GF-D8 (cell line): Measurements from ENCODE around the gene FTCD.
"Not testable (repeated sequence)": the region's sequence is repeated elsewhere in the genome, so short reads cannot be mapped to it uniquely, and the experiment has no call there.

Experiments used
- DNase-seq: peaks from one replicate; lab custom pipeline; 2025; lab: John Stamatoyannopoulos, UW

The FTCD gene

DNA sequence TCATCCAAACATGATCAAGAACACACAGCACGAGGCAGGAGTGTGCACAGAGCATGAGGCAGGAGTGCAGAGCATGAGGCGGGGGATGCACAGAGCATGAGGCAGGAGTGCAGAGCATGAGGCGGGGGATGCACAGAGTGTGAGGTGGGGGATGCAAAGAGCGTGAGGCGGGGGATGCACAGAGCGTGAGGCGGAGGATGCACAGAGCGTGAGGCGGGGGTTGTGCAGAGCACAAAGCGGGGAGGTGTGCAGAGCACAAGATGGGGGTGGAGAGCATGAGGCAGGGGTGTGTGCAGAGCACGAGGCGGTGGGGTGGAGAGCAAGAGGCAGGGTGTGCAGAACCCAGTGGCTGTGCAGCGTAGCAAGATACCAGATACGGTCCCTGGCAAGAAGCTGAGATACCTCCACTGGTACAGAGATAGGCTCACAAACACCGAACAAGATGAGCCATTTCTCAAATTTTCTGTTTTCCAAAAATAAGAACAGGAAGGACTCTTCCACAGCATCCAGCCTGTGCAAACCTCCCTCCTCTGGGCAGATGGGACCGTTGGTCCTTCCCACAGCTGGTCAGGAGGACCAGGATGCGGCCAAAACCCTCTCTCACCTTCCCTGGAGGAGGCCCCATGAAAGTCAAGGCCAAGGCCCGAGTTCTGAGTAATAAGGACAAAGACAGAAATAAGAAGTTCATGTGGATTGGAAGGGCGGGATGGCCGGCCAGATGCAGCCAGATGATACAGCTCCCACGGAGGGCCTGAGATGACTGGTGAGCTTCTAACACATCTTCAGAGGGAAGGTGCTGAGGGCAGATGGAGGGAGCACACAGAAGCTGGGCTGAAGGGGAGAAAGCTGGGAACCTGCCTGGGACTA lies 16.9 kb upstream of the FTCD start:
- DNase-seq, result no peak

DNA sequence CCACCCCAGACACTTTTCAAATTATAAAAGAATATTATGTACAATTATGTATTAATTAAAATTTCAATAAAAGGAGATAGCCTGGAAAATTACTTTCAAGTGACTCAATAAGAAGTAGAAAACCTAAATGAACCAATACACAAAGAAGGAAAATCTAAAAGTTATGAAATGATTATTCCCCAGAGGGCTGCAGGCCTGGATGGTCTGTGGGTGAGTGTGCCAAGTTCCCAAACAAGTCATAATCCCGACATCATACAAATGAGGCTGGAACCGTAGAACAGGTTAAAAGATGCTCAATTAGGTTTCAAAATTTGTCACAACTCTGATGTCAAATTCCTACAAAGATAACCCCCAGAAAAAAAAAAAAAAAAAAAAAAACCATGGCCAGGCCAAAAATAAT lies 16.2 kb upstream of the FTCD start:
- DNase-seq, result no peak

DNA sequence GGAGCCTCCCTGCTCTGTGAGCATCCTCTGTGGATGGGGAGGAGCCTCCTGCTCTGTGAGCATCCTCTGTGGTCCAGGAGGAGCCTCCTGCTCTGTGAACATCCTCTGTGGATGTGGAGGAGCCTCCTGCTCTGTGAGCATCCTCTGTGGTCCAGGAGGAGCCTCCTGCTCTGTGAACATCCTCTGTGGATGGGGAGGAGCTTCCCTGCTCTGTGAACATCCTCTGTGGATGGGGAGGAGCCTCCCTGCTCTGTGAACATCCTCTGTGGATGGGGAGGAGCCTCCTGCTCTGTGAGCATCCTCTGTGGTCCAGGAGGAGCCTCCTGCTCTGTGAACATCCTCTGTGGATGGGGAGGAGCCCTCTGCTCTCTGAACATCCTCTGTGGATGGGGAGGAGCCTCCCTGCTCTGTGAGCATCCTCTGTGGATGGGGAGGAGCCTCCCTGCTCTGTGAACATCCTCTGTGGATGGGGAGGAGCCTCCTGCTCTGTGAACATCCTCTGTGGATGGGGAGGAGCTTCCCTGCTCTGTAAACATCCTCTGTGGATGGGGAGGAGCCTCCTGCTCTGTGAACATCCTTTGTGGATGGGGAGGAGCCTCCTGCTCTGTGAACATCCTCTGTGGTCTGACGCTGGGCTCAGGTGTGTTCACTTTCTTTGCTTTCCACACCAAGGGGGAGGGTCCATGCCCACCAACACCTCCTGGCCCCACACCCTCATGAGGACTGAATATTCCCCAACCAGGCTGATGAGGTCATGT lies 15.2 kb upstream of the FTCD start:
- DNase-seq, result not testable (repeated sequence)

DNA sequence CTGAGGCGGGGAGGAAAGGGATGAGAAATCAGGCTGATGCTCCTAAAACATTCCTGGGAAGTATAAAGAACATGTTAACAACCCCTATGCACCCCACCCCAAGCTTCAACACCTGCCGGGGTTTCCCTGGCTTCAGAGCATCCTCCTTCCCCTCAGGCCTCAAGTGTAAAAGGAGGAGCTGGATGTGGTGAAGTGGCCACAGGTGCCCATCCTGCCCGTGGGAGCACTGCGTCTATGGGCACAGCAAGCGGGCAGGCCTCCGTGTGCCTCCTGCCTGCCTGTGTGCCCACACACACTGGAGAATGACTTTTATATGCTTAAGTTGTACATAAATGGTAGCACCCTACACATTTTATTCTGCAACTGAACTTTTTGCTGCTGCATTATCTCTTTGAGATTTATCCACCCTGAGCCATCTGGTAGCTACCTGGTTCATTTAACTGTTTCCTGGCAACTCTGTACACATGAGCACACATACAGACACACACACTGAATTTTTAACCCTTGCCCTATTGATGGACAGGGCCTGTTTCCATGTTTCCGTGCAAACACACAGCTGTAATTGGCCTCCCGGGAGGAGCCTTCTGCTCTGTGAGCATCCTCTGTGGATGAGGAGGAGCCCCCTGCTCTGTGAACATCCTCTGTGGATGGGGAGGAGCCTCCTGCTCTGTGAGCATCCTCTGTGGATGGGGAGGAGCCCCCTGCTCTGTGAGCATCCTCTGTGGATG lies 13.4 kb upstream of the FTCD start:
- DNase-seq, result no peak

DNA sequence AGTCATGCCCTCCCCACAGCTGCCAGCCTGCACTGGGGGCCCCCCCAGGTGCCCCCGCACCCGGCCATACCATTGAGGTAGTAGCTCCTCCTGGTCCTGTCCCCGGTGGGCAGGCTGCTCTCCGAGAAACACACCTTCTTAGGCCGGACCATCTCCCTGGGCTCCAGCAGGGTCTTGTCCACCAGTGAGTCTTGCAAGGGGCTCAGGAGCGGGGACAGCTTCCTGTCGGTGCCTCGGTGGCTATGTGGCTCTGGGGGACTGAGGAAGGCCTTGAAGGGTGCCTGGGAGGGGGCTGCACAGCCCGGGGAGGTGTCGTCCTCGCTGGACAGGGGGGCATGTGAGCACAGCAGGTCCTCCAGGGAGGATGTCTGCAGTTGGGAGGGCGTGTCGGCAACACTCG lies 12.9 kb upstream of the FTCD start:
- DNase-seq, result no peak

DNA sequence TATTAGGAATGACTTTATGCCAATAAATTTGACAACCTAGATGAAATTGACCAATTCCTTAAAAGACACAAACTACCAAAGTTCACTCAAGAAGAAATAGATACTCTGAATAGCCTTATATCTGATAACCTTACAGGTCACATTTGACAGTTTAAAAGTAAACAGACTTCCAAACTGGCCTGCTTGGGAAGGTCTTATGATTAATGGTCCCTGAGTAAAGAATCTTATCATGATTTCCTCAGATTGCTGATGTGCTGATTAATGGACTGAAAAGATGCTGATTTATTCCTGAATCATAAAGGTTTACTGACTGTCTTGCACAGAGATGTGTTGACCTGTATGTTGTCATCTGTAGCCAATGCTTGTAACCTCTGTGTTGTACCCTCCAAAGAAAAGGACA lies 9.7 kb upstream of the FTCD start:
- DNase-seq, result no peak

DNA sequence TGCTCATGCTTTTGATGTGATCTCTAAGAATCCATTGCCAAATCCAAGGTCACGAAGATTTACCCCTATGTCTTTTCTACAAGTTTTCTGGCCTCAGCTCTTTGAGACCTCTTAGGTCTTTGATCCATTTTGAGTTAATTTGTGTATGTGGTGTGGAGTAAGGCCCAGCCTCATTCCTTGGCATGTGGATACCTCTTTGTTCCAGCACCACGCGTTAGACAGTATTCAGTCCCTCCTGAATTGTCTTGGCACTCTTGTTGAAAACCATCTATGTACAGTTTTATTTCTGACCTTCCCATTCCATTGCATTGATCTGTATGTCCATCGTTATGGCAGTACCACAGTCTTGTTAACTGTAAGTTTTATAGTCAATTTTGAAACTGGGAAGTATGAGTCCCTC lies 8.0 kb upstream of the FTCD start:
- no peak for DNase-seq

DNA sequence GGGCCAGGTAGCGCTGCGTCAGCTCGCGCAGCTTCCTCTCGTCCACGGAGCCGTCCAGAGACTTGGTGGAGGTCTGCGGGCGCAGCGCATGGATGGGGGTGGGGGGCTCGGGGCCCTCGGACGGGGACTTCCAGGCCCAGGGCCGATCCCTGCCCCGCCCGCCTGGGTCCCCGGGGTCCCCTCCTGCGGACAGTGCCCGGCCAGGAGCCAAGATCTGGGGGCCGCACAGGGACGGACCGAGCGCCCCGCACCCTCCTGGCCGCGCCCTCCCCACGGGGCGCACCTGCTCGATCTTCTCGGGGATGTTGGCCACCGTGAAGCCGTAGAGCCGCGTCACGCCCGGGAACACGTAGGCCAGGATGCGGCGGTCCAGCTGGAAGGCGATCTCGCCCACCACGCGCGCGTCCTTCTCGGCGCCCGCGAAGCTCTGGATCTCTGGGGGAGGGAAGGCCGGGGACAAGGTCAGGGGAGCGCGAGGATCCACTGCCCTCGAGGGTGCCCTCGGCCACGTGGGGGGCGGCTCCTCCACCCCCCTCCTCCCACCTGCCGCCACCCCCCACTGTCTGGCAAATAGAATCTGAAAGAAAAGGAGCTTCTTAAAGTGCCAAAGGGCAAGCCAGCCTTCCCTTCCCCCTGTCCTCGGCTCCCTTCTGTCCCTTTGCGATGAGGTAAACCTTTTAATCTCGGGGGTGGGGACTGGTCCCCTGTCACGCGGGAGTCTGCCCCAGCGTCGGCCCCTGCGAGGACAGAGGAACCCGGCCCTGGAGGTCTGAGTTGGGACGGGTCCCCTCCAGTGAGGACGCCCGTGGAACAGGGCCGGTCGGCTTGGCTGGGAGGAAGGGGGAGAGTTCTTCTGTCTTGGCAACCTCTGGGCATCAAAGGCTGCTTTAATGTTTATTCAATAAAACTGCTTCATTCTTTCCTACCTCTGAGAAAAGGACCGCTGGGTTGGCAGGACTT lies 6.5 kb upstream of the FTCD start:
- DNase-seq, result no peak

DNA sequence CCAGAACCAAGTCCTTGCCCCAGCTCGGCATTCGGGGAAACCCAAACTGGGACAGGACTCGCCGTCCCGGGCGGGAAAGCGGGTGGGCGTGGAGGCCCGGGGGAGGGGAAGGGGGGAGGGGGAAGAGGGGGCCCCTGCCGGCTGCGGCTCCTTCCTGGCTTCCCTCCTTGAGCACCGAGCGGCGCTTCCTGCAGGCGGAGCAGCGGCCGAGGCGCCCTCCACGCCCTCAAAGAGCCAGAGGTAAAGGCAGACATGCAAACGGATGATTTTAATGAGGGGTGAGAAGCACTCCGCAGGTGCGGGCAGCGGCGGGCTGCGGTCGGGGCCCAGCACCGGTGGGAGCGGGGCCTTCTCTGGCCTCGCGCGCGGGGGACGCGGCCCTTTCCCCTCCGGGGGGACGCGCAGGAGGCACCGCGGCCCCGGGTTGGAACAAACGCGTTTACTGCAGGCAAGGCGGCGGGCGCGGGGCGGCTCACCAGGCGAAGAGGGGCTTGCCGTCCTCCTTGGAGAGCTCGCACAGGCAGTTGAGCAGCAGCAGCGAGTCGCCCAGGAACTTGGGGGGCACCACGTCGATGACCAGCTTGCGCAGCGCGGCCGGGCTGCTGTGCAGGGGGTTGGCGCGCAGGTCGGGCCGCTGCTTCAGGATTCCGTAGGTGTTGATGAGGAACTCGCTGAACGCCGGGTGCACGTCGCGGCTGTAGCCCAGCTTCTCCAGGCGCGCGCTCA lies 5.7 kb upstream of the FTCD start:
- no peak for DNase-seq

DNA sequence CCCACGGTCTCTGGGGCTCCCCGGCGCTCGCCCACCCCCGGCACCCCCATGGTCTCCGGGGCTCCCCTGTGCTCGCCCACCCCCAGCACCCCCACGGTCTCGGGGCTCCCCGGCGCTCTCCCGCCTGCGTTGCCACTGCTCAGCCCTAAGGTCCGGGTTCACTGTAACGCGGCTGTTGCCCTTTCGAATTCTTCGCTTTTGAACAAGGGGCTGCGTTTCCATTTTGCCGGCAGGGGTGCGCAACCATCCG lies 5.2 kb upstream of the FTCD start:
- no peak for DNase-seq

DNA sequence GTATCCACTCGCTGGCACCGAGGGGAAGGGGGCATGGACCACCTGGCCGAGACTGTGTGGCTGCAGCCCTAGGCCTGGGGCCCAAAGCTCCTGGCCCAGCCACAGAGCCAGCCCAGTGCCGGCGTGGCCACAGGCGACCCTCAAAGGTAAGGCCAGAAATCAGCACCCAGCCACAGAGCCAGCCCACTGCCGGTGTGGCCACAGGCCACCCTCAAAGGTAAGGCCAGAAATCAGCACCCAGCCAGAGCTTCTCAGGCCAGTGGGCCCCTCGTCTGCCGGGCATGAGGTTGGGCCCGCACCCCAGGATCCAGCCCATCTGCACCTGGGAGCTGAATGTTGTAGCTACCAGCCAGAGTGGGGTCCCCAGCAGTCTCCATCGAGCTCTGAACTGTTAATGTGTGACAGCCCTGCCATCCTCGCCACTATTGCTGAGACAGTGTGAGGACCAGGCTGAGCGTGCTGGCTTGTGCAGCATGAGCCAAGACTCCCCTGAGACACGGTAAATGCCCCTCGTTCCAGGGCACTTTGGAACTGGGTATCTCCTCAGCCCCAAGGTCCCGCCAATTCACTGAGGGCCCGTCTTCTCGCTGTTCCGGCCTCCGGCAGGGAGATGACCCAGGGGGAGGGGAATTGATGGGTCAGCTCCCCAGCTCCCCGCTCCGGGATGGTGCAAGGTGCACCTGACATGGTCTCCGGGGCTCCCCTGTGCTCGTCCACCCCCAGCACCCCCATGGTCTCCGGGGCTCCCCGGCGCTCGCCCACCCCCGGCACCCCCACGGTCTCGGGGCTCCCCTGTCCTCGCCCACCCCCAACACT lies 4.7 kb upstream of the FTCD start:
- no peak for DNase-seq

DNA sequence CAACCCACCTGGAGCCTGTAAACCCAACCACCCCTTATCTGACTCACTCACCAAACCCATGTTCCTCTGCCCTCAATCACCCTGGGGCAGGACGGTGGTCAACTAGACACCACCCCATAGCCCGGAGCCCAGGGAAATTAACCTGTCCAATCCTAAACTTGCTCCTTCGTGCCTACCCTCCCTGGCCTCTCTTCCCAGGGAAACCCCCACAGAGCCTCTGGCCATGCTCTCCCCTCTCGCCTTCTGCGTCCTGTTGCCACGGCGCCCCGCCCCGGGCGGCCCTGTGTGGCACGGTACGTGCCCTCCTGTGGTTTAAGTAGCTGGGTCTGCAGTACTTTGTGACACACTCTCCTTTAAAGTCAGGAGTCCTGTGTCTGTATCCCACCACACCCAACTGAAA lies 4.0 kb upstream of the FTCD start:
- no peak for DNase-seq

DNA sequence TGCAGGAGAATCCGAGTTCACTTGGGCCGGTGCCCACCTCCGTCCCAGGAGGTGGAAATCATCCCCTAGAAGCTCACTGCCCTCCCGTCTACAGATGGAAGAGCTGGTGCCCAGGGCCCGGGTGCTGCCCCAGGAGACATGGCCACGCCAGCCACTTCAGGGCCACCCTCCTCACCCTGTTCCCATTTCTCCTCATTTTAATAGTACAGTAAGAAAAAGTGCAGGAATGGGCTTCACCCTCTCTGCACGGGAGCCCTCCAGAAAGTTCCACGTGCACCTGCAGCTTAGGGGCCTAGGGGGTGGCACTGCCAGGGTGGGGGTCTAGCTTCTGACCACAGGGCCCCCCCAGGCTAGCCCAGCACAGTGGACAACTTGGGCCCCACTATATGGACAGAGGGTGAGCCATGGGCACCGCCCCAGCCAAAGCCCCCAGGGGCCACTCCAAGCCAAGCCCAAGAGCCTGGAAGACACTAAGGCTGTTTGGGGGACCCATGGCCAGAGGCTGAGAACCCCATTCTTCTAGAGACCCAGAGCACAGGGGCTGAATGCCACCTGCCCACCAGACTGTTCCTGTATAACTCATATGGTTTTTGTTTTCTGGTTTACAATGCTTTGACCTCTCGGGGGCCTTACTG lies 3.4 kb upstream of the FTCD start:
- no peak for DNase-seq

DNA sequence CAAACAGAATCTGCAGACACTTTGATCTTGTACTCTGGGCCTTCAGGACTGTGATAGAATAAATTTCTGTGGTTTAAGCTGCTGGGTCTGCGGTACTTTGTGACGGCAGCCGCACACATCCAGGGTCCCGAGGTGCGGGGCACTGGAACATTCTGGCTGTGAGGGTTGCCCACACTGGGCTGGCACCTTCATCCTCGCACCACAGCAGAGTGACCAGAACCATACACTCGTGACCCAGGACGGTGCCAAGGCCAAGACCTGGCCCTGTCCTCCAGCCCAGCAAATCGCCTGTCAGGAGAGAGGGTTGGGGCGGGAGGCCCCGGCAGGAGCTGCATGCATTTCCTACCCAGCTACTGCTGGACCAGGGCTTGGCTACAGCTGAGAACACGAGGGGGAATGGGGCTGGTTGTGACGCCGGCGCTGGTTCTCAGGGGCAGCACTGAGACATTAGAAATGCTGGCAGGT lies 2.6 kb upstream of the FTCD start:
- no peak for DNase-seq

DNA sequence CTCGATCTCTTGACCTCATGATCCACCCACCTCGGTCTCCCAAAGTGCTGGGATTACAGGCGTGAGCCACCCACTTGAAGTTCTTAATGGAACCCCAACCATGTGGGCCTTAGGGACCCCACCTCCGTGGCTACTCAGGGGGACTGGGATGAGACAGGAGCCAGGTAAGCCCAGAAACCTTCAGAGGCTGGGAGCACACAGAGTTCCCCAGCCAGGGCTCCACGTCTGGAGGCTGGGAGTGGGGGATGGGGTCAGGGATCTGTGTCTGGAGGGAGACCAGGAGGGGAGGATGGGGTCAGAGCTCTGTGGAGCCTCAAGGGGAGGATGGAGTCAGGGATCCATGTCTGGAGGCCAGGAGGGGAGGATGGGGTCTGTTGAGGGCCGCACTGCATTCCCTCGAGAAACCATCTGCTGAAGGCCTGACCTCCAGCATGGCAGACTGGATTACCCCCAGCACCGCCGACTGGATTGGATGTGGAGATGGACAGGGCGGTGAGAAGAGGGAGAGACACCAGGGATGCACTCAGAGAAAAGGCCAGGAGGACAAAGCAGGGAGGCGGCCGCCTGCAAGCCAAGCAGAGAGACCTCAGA lies 2.1 kb upstream of the FTCD start:
- no peak for DNase-seq

DNA sequence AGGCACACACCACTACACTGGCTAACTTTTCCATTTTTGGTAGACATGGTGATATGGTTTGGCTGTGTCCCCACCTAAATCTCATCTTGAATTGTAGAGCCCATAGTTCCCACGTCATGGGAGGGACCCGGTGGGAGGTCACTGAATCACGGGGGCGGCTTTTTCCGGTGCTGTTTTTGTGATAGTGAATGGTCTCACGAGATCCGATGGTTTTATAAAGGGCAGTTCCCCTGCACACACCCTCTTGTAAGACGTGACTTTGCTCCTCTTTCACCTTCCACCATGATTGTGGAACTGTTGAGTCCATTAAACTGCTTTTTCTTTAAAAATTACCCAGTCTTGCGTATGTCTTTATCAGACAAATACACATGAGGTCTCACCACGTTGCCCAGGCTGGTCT lies 1.3 kb upstream of the FTCD start:
- DNase-seq, result no peak

DNA sequence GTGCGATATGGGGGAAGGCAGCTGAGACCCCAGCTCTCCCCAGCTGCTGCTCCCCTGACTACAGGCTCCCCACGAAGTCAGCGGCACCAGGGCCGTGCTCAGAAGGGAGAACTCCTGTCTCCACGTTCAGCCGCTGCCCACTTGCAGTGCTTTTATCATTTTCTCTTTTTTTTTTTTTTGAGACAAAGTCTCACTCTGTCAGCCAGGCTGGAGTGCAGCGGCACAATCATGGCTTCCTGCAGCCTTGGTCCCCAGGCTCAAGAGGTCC lies 933 bp upstream of the FTCD start:
- no peak for DNase-seq

DNA sequence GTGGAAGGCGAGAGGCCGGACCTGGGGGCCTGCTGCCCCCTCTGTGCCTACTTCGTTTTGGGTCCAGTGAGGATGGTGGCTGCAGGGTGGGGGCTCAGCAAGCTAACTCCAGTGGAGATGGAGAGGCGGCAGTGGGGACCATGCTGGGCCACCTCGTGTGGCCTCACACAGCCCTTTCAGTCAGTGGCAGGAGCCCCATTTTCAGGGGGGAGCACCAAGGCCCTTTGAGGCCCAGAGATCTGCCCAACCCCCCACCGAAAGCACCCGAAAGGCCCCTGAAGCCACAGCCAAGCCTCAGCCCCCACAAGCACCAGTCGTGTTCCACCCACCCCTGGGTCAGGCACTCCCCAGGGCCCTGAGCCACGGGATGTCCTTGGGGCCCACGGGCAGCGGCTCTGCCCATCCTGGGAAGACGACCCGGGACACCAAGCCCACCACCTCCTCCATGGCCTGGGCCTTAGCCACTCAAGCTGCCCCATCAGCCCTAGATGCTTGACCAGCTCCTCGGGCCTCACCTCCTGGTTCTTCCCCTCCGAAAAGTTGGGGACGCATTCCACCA lies 345 bp downstream of the FTCD start:
- DNase-seq, result no peak

DNA sequence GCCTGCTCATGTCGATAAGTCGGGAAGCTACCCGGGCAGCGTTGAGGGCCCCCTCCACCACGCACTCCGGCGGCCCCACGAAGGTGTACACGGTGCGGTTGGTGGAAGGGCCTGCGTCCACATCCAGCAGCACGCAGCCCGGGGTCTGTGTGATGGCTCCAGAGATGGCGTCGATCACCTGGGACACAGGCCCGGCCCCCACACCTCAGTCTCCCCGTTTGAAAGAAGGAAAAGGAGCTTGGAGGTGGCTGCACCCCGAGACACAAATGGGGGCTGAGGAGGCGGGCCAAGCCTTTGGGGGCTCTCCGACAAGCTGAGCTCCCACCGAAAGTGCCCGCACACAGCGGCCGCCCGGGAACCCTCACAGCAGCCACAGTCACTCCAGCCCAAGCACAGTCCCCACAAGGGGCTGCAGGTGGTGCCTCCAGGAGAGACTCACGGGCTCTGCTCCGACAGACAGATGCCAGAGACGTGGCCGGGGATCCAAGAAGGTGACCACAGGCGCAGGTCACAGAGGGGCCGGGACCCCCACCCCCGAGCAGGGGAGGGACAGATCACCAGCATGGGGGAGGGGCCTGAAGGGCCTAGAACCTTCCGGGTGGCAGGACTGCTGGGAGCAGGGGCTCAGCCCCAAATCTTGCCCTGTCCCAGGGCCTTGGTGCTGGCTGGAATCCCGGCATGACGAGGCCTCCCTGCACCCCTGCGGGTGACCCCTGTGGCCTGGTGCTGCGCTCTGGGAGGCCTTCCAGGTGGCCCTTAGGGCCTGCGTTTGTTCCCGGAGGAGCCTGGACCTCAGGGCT lies 1.0 kb downstream of the FTCD start:
- DNase-seq, result no peak
